ENCODE measurements around the gene ZBTB17.

Gene ZBTB17

GRCh38 chr1:15962176-15962575 lies 13.7 kb downstream of the ZBTB17 start:
- in situ Hi-C loops (cut with HindIII; ENCODE audit: low sequenced_read_pairs) = no loop called here

GRCh38 chr1:15961492-15961891 lies 14.4 kb downstream of the ZBTB17 start:
- in situ Hi-C loops (cut with HindIII; ENCODE audit: low sequenced_read_pairs) = no loop called here

- in situ Hi-C loops (cut with HindIII; ENCODE audit: low sequenced_read_pairs) = no loop called here
Observed at GRCh38 chr1:15960808-15961207, 15.1 kb downstream of the ZBTB17 start.

GRCh38 chr1:15959827-15960446 lies 16.0 kb downstream of the ZBTB17 start:
- in situ Hi-C loops (cut with HindIII; ENCODE audit: low sequenced_read_pairs) = no loop called here

GRCh38 chr1:15959424-15959823 lies 16.5 kb downstream of the ZBTB17 start:
- in situ Hi-C loops (cut with HindIII; ENCODE audit: low sequenced_read_pairs) = no loop called here

GRCh38 chr1:15958793-15959192 lies 17.1 kb downstream of the ZBTB17 start:
- in situ Hi-C loops (cut with HindIII; ENCODE audit: low sequenced_read_pairs) = no loop called here

- in situ Hi-C loops (cut with HindIII; ENCODE audit: low sequenced_read_pairs) = no loop called here
Observed at GRCh38 chr1:15958111-15958510, 17.8 kb downstream of the ZBTB17 start.

- in situ Hi-C loops (cut with HindIII; ENCODE audit: low sequenced_read_pairs) = no loop called here
Observed at GRCh38 chr1:15957221-15958095, 18.4 kb downstream of the ZBTB17 start.

- in situ Hi-C loops (cut with HindIII; ENCODE audit: low sequenced_read_pairs) = no loop called here
Observed at GRCh38 chr1:15956150-15956549, 19.8 kb downstream of the ZBTB17 start.

GRCh38 chr1:15955552-15955951 lies 20.3 kb downstream of the ZBTB17 start:
- in situ Hi-C loops (cut with HindIII; ENCODE audit: low sequenced_read_pairs) = no loop called here

GRCh38 chr1:15954316-15954715 lies 21.6 kb downstream of the ZBTB17 start:
- in situ Hi-C loops (cut with HindIII; ENCODE audit: low sequenced_read_pairs) = no loop called here

- in situ Hi-C loops (cut with HindIII; ENCODE audit: low sequenced_read_pairs) = no loop called here
Observed at GRCh38 chr1:15953791-15954241, 22.1 kb downstream of the ZBTB17 start.

GRCh38 chr1:15953294-15953771 lies 22.6 kb downstream of the ZBTB17 start:
- in situ Hi-C loops (cut with HindIII; ENCODE audit: low sequenced_read_pairs) = no loop called here

GRCh38 chr1:15952317-15953258 lies 23.3 kb downstream of the ZBTB17 start:
- in situ Hi-C loops (cut with HindIII; ENCODE audit: low sequenced_read_pairs) = no loop called here

GRCh38 chr1:15951341-15952153 lies 24.4 kb downstream of the ZBTB17 start:
- in situ Hi-C loops (cut with HindIII; ENCODE audit: low sequenced_read_pairs) = no loop called here

- in situ Hi-C loops (cut with HindIII; ENCODE audit: low sequenced_read_pairs) = no loop called here
Observed at GRCh38 chr1:15950763-15951295, 25.1 kb downstream of the ZBTB17 start.

GRCh38 chr1:15950302-15950701 lies 25.6 kb downstream of the ZBTB17 start:
- in situ Hi-C loops (cut with HindIII; ENCODE audit: low sequenced_read_pairs) = no loop called here

GRCh38 chr1:15949453-15950245 lies 26.3 kb downstream of the ZBTB17 start:
- in situ Hi-C loops (cut with HindIII; ENCODE audit: low sequenced_read_pairs) = no loop called here

All from endothelial cell of hepatic sinusoid (primary cell).